Amygdala (tissue), 56 donors: ENCODE data around the gene SPEF2.

Experiments
- DNase-seq, 56 donors: peaks; one replicate each; lab custom pipeline; 2025; lab: John Stamatoyannopoulos, UW

The SPEF2 gene

DNA sequence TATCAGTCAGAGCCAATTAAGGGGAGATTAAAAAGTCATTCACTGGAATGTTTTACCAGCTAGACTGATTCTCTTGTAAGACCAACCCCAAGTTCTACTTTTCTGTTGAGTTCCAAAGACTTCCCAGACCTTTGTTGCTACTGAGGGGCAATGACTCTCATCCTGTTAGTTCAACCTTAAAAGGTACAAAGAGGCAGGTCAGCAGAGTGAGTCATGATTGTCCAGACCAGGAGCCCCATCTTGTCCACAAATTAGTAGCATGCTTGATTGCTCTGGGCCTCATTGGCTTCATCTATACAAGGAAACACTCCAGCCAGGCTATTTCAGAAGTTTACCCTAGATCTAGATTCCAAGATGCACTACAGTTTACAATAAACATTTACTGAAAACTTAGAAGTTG is 159.1 kb downstream of the SPEF2 start:
- no peak for DNase-seq

DNA sequence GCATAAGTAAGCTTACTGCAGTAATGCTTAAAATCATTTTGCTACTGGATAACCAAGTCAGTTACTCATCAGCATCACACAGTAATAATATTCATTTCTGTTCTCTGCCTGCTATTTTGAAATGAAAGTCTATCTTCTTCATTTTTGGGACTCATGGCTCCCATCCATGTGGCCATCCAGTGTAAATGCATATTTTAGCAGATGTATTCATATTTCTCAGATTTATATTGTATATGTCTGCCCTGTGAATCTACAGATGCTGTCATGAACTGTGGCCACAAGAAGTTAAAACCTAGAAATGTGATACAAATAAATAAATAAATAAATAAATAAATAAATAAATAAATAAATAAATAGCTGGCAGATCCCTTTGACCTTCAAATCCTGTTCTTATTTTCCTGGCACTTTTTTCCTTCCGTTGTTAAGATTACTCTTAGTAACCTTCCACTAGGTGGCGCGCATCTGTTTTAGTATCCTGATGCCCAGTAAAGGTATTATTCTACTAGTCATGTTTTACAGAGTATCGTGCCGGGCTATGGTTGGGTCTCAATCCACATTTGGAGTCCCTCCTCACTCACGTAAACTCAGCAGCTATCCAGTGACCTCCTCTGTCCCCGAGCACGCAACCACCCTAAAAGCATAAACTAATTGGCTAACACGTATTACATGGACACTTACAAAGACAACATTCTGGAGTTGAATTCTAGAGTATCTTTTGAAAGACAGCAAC is 159.9 kb downstream of the SPEF2 start:
- DNase-seq, result peak in 31 of 56 donors; percentile 2 to 72 (median 24)

DNA sequence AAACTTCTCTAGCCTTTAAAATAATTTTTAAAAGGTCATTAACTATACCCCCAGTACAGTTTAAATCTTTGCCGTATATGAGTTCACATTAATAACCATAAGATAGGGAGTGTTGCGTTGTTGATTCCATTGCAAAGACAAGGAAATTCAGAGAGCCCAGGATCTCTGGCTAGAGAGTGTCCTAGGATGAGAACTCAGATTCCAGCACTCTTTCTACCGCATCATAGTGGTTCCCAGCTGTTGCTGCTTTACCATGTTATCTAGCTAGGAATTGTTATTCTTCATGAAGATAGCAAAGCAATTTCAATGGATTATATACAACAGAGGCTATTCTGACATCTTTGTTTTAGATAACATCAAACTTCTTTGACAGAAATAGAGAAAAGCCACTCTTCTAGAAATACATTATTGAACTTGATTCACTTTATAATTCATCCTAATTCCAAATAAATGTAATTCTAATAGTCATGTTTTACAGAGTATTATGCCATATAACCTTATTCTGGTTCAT is 160.7 kb downstream of the SPEF2 start:
- DNase-seq, result no peak

DNA sequence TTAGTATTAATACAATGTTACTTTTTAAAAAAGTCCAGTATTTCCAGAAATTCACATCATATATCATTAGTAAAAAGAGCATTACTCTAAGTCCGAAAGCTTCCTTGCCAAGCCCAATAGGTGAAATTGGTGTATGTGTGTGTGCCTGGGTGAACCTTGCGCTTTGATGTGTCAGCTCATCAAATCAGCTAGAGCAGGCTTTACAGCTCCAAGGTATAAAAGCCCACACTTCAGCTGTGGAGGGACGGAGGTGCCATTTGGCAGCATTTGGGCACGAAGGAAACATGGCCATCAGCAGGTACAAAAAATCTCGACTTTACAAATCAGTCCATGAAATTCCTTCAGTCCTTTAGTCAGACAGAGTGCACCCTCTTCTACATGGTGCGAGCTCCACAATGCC is 162.6 kb downstream of the SPEF2 start:
- DNase-seq, result no peak

DNA sequence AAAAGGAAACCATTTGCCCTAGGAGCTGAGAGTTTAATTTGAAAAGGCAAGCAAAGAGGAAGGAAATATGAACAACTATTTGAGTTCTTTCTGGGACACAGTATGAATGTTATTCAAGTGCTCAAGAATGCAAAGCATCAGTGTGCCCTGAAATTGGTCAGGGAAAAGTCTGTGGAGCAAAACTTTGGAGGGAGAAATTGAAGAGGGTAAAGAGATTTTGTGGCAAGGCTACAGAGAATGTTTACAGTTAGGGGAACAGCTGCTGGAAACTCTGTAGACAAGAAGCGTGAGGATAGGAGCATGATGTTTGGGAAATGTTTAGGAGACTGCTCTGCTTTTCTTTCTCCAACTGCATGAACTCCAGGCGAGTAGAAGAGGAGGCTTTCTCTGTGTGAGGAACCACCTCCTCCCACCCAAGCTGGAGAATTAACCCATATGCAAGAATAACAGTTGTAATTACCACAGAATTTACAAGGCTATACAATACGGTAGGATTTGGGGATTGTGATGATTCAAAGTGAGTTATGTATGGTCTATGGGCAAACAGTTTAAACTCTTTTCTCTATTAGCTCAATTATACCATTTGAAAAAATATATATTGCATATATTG is 163.6 kb downstream of the SPEF2 start:
- DNase-seq, result no peak

DNA sequence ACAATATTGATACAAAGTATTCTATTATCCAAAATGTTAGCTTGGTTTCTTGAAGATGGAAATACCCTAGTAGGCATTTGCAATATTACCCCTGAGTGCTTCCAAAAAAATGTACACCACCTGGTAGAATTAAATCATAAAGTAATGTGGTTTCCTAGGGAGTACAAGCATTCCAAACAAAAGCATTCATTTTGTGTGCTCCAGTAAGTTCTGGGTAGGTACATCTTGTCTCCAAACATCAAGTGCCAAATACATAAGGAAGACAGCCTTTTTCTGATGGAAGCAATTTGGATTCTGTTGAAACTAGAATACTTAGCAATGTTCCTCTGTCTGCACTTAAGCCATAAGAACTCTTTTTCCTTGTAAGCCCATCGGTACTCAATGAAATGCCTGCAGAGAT is 165.9 kb downstream of the SPEF2 start:
- no peak for DNase-seq

DNA sequence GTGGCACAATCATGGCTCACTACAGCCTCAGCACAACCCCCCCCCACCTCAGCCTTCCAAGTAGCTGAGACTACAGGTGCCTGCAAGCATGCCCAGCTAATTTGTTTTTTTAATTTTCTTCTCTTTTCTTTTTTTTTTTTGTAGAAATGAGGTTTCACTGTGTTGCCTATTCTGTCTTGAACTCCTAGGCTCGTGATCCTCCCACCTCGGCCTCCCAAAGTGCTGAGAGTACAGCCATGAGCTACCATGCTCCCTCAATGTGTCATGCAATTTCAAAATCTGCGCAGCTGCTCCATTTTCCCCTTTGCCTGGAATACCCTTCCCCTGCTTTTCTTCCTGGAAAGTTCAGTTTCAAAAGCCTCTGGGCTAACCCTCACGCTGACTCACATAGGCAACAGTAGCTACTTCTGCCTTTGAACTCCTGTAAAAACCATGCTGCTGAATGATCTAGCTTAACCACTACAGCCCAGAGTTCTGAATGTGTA is 168.0 kb downstream of the SPEF2 start:
- no peak for DNase-seq

DNA sequence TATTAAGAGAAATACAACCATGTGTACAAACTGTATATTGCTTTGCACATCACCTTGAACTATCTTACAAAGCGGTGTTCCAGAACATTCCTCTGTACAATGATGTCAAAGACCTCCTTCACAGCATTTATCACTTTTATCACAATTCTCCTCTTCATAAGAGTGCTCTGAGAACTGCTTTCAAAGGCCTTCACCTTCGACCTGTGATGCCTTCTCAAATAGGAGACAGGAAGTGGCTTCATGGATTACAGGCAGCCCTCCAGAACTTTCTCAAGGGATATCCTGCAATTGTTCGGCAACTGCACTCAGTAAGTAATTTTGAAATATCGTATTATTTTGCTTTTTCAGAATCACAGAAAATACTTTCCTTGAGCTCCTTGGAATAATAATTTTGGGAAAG is 171.1 kb downstream of the SPEF2 start:
- no peak for DNase-seq

DNA sequence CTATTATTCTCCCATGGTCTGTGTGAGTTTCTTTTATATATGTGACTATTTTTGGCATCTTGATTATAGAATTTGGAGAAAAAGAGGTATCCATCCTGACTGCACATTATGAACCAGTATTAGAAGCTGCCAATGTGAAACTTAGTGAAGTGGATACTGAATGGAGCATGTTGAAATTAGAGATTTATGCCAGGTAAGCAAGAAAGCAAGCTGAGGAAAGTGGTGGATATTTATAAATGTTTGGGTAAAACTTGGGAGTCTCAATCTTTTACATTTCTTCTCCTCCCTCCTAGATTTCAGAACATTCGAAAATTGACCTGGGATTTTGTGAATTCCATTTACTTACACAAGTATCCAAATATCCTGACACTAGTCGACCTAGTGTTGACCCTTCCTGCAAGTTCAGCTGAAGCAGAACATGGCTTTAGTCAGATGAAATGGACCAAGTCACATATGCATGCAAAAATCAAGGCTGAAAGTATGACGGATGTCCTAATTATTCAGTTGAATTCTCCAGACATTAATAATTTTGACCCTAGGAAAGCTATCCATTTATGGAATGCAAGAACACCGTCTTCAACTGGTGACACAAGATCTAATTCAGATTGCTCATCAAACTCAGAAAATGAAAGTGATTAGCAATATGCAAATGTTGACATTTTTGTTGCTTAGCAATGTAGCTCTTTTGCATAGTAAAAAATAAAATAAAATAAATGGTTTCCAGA is 172.2 kb downstream of the SPEF2 start:
- DNase-seq, result no peak

DNA sequence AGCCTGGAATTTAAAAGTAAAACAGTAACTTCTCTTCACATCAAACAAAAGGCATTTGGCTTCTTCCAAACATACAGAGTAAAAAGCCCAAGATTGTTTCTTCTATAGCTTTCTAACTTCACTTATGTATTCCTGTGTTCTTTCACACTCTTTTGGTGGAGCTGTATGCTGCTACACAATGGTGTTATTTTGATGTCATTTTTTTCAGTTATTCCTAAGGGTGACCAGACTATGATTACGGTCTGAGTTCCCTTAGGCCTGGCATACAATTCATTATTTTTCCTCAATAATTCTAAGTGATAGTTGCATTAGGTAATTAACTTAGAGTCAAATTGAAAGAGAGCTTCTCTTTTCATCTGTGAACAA is 172.8 kb downstream of the SPEF2 start:
- DNase-seq, result no peak

DNA sequence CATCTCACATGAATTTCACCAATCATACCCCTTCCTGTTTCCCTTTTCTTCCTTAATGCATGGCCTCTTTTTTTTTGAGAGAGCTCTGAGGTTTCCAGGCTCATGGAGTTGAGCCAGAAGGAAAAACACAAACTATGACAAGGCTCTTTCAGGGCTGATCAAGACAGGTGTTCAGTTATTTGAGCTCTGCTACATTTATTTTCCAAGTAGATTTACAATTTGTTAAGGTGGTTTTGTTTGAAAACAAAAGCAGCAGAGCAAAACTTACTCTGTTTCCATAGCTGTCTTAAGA is 176.6 kb downstream of the SPEF2 start:
- DNase-seq, result no peak

DNA sequence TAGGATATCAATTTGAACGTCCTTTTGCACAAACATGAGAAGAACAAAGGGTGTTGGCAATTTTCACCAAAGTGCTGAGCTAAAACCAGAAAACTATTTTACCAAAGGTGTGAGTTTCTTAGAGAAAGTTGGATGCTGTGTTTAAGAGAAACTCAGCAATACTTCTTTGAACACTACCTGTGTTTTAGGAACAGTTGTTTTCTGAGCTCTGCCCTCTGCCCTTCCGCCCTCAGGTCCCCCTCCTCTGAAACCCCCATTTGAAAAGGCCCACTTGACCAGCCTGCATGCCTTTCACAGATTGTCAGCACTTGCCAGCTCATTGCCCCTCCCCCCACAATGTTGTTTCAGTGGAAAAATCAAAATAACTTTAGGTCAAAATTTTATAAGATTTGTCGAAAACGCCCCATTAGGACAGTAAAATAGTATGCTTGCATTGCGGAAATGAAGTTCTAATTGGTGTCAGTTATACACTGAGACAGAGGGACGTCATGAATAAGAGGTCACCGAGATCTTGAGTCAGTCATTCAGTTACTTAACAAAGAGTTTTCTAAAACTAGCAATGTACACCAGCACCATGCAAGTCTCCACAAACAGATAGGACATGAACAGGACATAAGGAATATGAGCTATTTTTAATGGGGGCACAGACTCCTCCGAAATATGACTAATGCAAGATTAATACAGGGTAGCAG is 177.2 kb downstream of the SPEF2 start:
- no peak for DNase-seq

DNA sequence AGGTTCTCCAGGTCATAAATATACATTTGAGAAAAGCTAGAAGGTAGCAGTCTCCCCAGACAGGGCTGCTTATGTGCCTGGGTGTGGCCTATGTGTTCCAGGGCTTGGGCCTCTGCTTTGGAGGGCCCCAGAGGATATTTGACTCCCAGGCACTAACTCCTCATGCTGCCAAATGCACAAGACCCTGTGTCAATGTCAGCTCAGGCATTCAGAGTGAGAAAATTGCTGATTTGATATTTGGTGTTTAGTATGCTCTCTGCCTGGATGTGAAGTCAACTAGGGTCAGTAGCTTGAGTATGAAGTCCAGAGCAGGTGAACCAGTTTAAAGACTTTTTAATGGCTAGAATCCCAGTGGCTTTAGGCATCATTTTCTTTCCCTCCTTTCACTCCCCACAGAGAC is 181.5 kb downstream of the SPEF2 start:
- no peak for DNase-seq

DNA sequence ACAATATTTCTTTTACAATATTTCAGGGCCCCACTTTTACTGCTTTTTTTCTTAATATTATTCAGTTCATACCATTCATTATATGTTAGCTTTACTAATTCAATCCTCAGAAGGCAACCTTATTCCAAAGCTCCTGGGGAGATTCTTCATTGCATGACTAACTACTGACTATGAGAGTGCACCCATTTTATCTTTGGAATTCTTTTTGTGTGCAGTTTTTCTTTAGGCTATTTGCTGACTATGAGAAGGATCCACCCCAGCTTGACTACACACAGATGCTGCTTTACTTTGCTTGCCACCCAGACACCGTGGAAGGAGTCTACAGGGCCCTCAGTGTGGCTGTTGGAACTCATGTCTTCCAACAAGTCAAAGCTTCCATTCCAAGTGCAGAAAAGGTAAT is 182.1 kb downstream of the SPEF2 start:
- no peak for DNase-seq

DNA sequence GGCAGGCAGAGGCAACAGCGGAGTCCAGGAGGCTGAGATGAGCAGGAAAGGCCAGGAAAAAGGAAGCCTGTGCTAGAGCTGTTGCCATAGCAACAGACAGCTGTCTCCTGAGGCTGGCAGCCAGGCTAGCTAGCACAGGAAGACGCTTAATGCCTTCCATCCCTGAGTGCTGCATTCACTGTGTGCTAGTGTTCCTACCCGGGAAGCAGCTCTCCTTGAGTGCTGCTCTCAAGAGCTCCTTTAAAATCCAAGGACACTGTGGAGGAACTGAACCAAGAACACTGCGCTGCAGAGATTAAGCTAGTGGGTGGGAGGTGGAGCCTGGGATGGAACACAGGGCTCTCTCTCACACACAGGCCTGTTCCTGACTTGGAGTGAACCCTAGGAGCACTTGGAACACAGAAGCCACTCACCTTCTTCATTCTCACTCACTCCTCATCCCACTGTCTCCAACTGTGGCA is 185.6 kb downstream of the SPEF2 start:
- DNase-seq, result peak in 48 of 56 donors; percentile 12 to 87 (median 60)

DNA sequence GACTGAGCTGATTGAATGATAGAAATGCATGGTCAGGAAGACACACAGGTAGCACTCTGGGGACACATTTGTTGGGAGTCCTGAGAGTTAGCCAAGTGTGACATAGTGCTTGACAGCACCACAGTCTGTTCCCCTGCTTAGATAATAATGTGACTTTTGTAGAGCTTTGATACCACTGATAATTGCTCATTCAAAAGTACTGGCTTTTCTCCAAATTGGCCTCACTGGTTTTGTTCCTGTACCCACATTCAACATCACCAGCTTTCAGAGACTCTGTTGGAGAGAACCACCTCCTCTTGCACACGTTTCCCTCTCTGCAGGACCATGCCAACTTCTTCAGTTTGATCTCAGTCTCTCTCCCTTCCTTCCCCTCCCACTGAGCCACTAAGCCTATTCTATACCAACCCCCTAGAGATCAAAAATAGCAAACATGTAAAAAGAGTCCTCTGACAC is 186.6 kb downstream of the SPEF2 start:
- peak in 14 of 56 donors; percentile 1 to 69 (median 15) for DNase-seq

DNA sequence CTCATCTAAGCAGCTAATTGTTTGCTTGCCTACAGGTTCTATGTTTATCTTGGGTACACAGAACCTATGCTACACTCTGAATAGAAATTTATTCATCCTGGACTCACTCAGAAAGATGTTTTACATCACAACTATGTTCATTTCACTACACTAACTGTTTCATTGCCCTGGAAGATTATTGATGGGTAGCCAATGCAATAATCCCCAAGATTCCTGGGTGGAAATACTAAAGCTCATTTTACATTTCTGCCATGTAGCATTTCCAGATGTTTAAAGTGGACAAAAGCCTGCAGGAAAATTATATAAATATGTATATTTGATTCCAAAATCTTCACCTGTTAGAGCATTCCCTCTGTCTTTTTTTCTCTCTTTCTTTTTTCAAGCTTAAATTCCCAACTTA is 187.2 kb downstream of the SPEF2 start:
- DNase-seq, result no peak

DNA sequence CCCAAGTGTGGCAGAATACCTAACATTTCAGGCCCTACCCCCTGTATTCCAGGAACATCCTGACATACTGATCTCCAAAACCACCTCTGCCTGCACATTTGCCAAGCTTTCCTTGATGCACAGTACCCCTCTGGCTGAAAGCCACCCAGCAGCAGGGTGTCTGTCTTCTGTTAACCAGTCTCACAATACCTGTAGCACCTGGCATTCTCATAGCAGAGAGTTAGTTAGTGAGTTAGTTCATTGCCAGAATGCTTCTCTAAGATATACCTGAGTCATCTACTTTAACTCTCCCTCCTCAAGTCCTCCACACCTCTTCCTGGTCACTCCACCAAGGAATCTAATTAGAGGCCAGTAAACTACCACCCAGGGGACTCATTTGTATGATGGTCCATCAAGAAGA is 192.9 kb downstream of the SPEF2 start:
- no peak for DNase-seq

DNA sequence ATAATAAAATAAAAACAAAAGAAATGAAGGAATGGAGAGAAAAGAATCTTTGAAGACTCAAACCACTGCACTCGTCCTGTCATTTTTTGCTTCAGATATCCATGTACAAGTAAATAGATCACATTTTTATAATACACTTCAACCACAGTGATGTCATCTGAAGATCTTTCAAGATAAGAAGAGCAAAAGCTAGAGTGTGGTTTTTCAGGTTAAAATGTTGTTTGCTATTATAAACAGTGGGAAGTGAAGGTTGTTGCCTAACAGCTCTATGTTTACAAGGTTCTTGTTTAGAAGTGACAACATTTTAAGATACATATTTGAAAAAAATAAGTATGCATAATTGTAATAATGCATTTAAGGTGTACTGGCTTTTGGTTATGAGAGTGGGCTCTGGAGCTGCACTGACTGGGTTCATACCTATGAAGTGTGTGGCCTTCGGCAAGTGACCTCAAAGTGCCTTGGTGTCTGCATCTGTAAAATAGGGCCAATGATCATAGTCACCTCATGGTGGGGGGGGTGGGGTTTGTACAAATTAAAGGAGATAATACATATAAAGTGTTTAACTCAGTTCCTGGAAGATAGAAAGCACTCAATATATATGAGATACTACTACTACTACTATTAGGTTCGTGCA is 193.6 kb downstream of the SPEF2 start:
- DNase-seq, result no peak

DNA sequence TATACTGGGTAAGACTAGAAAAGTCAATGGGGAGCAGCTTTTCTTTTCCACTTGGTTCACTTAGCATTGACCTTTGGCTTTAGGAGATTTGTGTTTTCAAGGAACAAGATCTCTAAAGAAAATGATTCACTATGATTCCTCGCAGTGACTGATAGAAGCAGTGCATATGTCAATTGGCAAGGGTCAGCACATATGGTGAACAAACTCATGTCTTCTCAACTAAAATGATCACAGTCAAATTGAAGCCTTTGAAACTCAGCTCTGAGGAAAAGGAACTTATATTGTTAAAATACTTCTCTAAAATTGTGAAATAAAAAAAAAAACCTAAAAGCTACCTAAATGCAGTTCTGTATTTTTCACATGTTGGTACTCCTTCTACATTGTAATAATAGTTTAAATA is 195.9 kb downstream of the SPEF2 start:
- DNase-seq, result no peak
